ENCODE data around the gene NCBP1.

The NCBP1 gene

DNA sequence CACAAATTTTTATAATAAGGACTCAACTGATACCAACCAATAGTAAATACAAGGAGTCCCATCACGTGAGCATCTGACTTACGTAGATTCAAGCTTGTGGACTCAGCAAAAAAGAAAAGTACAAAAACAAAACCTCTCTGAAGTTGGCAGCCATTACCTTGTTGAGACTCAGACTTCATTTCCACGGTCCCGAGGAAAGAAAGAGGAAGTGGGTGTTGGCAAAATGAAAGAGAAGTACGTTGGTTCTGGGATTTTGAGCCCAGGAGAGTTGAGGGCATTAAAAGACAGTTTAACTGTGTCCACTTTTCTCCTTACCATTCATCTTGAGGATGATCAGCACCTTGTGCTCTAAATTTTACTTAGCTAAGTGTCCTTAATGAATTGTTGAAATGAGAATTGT lies 26.7 kb downstream of the NCBP1 start:
- no peak for TF ChIP-seq SIN3A (IDR thresholded peaks at IDR 0.05; ENCODE audit: borderline replicate concordance, insufficient read depth, low read length)
- TF ChIP-seq FOXP2 (optimal IDR thresholded peaks at IDR 0.05; ENCODE audit: borderline replicate concordance, extremely low read depth, extremely low read length, insufficient read depth) = no peak
- no peak for TF ChIP-seq TAF1 (IDR thresholded peaks at IDR 0.05; ENCODE audit: borderline replicate concordance, insufficient read depth, low read length)
- TF ChIP-seq POLR2AphosphoS5 (IDR thresholded peaks at IDR 0.05; ENCODE audit: low read depth, low read length) = no peak
- no peak for TF ChIP-seq REST (IDR thresholded peaks at IDR 0.05; ENCODE audit: insufficient read depth in 1 of 2, low read depth in 2 of 2, low read length in 2 of 2)

GRCh38 chr9:97660847-97661246 lies 27.2 kb downstream of the NCBP1 start:
- no peak for TF ChIP-seq REST (IDR thresholded peaks at IDR 0.05; ENCODE audit: insufficient read depth in 1 of 2, low read depth in 2 of 2, low read length in 2 of 2)
- TF ChIP-seq POLR2AphosphoS5 (IDR thresholded peaks at IDR 0.05; ENCODE audit: low read depth, low read length) = no peak
- TF ChIP-seq TAF1 (IDR thresholded peaks at IDR 0.05; ENCODE audit: borderline replicate concordance, insufficient read depth, low read length) = no peak
- TF ChIP-seq FOXP2 (optimal IDR thresholded peaks at IDR 0.05; ENCODE audit: borderline replicate concordance, extremely low read depth, extremely low read length, insufficient read depth) = no peak
- no peak for TF ChIP-seq SIN3A (IDR thresholded peaks at IDR 0.05; ENCODE audit: borderline replicate concordance, insufficient read depth, low read length)

GRCh38 chr9:97665742-97666141 lies 32.1 kb downstream of the NCBP1 start:
- TF ChIP-seq POLR2AphosphoS5 (IDR thresholded peaks at IDR 0.05; ENCODE audit: low read depth, low read length) (no peak), TAF1 (IDR thresholded peaks at IDR 0.05; ENCODE audit: borderline replicate concordance, insufficient read depth, low read length) (no peak)

DNA sequence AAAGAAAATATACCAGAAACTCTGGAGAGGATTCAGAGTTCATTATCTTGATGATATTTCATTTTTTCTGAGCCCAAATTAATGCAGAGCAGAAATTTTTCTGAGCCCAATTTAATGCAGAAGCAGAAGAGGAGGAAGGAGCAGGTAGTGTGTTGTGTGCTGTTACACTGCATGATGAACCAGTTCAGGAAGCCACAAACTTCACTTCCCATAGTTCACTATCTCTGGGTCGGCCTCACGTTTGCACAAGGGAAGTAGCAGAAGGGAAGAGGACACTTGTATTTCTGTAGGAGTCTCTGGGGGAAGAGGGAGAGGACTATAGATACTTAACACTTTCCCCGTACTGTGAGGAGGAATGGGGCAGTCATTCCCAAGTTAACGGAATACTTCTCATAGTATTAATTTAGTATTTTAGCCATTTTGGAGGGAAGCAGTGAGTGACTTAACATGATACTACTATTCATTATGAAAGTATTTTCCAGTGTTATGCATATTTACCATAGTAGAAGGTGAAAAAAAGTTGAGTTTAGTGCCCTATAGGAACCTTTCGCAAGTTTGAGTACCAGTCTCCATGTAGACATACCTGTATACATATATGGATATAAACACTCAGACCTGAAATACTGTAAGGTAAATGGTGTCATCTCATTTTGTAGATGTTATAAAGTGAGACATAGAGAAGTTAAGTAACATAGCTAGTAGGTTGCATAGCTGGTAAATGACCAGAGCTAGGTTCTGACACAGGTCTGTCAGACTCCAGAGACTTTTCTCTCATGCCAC lies 33.5 kb downstream of the NCBP1 start:
- TF ChIP-seq FOXP2 (optimal IDR thresholded peaks at IDR 0.05; ENCODE audit: borderline replicate concordance, extremely low read depth, extremely low read length, insufficient read depth) (no peak), SIN3A (IDR thresholded peaks at IDR 0.05; ENCODE audit: borderline replicate concordance, insufficient read depth, low read length) (no peak), POLR2AphosphoS5 (IDR thresholded peaks at IDR 0.05; ENCODE audit: low read depth, low read length) (no peak), TAF1 (IDR thresholded peaks at IDR 0.05; ENCODE audit: borderline replicate concordance, insufficient read depth, low read length) (no peak), REST (IDR thresholded peaks at IDR 0.05; ENCODE audit: insufficient read depth in 1 of 2, low read depth in 2 of 2, low read length in 2 of 2) (no peak)

DNA sequence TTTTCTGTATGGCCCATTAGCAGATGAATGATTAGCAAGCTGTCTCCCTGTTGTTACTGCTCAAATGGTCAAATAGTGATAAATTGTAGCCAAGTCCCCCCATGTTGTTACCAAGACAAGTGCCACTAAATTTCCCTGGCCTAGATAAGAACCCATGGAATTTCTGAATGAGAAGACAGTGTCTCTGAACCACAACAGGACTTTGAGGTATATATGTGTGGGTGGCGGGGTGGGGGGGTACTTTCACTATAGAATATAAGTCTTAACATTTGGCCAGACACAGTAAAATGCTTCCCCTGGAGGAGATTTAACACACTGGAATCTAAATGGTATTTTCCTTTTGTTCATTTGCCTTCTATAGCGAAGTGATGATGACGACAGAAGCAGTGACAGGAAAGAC lies 34.9 kb downstream of the NCBP1 start:
- no peak for TF ChIP-seq REST (IDR thresholded peaks at IDR 0.05; ENCODE audit: insufficient read depth in 1 of 2, low read depth in 2 of 2, low read length in 2 of 2)
- TF ChIP-seq POLR2AphosphoS5 (IDR thresholded peaks at IDR 0.05; ENCODE audit: low read depth, low read length) = no peak
- no peak for TF ChIP-seq FOXP2 (optimal IDR thresholded peaks at IDR 0.05; ENCODE audit: borderline replicate concordance, extremely low read depth, extremely low read length, insufficient read depth)
- no peak for TF ChIP-seq TAF1 (IDR thresholded peaks at IDR 0.05; ENCODE audit: borderline replicate concordance, insufficient read depth, low read length)
- TF ChIP-seq SIN3A (IDR thresholded peaks at IDR 0.05; ENCODE audit: borderline replicate concordance, insufficient read depth, low read length) = no peak
